ENCODE measurements around the gene FYTTD1.

DNA sequence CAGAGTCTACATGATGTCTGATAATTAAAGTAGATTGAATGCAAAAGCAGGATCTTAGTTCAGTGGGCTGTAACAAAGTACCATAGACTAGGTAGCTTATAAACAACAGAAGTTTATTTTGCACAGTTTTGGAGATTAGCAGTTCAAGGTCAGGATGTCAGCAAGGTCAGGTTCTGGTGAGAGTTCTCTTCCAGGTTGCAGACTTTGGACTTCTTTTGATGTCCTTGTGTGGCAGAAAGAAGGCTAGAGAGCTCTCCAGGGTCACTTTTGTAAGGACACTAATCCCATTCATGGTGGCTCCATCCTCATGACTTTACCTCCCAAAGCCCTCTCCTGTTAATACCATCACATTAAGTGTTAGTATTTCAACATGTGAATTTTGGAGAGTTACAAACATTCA, 12.1 kb downstream of the FYTTD1 start:
- TF ChIP-seq, protein P1, sequence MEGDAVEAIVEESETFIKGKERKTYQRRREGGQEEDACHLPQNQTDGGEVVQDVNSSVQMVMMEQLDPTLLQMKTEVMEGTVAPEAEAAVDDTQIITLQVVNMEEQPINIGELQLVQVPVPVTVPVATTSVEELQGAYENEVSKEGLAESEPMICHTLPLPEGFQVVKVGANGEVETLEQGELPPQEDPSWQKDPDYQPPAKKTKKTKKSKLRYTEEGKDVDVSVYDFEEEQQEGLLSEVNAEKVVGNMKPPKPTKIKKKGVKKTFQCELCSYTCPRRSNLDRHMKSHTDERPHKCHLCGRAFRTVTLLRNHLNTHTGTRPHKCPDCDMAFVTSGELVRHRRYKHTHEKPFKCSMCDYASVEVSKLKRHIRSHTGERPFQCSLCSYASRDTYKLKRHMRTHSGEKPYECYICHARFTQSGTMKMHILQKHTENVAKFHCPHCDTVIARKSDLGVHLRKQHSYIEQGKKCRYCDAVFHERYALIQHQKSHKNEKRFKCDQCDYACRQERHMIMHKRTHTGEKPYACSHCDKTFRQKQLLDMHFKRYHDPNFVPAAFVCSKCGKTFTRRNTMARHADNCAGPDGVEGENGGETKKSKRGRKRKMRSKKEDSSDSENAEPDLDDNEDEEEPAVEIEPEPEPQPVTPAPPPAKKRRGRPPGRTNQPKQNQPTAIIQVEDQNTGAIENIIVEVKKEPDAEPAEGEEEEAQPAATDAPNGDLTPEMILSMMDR (IDR thresholded peaks at IDR 0.05): no peak
- TF ChIP-seq RORB (CRISPR knock-in tag; IDR thresholded peaks at IDR 0.05) (no peak), ZNF232 (CRISPR knock-in tag; IDR thresholded peaks at IDR 0.05) (no peak)
- TF ChIP-seq, protein P2, sequence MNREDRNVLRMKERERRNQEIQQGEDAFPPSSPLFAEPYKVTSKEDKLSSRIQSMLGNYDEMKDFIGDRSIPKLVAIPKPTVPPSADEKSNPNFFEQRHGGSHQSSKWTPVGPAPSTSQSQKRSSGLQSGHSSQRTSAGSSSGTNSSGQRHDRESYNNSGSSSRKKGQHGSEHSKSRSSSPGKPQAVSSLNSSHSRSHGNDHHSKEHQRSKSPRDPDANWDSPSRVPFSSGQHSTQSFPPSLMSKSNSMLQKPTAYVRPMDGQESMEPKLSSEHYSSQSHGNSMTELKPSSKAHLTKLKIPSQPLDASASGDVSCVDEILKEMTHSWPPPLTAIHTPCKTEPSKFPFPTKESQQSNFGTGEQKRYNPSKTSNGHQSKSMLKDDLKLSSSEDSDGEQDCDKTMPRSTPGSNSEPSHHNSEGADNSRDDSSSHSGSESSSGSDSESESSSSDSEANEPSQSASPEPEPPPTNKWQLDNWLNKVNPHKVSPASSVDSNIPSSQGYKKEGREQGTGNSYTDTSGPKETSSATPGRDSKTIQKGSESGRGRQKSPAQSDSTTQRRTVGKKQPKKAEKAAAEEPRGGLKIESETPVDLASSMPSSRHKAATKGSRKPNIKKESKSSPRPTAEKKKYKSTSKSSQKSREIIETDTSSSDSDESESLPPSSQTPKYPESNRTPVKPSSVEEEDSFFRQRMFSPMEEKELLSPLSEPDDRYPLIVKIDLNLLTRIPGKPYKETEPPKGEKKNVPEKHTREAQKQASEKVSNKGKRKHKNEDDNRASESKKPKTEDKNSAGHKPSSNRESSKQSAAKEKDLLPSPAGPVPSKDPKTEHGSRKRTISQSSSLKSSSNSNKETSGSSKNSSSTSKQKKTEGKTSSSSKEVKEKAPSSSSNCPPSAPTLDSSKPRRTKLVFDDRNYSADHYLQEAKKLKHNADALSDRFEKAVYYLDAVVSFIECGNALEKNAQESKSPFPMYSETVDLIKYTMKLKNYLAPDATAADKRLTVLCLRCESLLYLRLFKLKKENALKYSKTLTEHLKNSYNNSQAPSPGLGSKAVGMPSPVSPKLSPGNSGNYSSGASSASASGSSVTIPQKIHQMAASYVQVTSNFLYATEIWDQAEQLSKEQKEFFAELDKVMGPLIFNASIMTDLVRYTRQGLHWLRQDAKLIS (CRISPR knock-in tag; IDR thresholded peaks at IDR 0.05; ENCODE audit: borderline replicate concordance): no peak
